NCI-H1694 treated with DMSO at 0.1 percent for 48 hours (cell line): ENCODE results near the gene PTAFR.

Experiments used
- DNase-seq: peaks from one replicate; lab custom pipeline; 2025; lab: John Stamatoyannopoulos, UW

Gene PTAFR

DNA sequence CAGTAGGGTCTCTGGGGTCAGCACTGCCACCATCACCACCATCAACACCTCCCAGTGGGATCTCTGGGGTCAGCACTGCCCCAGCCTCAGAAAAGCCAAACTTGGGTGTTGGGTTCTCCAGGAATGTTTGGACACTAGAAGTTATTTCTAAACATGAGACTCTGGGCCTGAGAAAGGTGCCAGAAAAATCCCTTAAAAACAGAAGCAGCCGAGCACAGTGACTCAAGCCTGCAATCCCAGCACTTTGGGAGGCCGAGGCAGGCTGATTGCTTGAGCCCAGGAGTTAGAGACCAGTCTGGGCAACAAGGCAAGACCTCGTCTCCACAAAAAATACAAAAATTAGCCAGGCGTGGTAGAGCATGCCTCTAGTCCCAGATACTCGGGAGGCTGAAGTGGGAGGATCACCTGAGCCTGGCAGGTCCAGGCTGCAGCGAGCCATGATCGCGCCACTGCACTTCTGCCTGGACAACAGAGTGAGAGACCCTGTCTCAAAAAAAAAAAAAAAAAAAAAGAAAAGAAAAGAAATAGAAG is 470 bp downstream of the PTAFR start:
- no peak for DNase-seq

GRCh38 chr1:28173980-28174297 is 2.6 kb downstream of the PTAFR start:
- no peak for DNase-seq

DNA sequence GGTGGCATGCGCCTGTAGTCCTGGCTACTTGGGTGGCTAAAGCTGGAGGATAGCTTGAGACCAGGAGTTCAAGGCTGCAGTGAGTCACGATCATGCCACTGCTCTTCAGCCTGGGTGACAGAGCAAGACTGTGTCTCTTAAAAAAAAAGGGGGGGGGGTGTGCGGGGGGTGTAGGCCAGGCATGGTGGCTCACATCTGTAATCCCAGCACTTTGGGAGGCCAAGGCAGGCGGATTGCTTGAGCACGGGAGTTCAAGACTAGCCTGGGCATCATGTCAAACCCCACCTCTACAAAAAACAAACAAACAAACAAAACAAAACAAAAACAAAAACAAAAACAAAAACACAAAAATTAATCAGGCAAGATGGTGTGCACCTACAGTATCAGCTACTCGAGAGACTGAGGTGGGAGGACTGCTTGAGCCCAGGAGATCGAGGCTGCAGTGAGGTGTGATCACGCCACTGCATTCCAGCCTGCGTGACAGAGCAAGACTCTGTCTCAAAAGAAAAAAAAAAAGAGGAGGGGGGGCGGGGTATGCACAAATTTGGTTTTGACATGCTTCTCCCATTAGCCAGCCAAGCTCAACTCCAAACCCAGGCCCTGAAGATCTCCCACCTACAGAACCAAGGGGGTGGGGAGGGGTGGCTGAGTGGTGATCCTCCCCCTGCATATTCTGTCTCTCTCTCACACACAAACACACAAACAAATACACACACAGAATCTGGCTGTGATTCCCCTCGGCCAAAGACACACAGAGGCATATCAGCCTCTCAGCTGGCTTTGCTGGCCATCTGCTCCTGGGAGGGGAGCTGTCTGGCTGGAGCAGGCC is 3.1 kb downstream of the PTAFR start:
- DNase-seq, result no peak

GRCh38 chr1:28172713-28173150 is 3.8 kb downstream of the PTAFR start:
- DNase-seq, result no peak

DNA sequence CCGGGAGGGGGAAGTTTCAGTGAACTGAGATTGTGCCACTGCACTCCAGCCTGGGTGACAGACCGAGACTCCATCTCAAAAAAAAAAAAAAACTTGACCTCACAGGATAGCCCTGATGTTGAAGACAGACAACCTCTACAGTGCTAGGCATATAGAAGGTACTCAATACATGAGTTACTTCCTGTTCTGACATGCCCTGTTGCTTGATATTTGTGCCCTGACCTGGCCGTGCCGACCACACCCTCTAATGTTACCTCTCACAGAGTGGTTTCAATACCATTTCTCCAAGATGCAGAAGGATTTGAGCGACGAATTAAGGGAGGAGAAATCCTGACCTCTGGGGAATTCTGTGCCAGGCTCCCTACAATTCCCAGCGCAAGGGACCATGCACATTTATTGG is 5.2 kb downstream of the PTAFR start:
- no peak for DNase-seq

- no peak for DNase-seq
Measured at GRCh38 chr1:28170001-28170596, 6.4 kb downstream of the PTAFR start.

DNA sequence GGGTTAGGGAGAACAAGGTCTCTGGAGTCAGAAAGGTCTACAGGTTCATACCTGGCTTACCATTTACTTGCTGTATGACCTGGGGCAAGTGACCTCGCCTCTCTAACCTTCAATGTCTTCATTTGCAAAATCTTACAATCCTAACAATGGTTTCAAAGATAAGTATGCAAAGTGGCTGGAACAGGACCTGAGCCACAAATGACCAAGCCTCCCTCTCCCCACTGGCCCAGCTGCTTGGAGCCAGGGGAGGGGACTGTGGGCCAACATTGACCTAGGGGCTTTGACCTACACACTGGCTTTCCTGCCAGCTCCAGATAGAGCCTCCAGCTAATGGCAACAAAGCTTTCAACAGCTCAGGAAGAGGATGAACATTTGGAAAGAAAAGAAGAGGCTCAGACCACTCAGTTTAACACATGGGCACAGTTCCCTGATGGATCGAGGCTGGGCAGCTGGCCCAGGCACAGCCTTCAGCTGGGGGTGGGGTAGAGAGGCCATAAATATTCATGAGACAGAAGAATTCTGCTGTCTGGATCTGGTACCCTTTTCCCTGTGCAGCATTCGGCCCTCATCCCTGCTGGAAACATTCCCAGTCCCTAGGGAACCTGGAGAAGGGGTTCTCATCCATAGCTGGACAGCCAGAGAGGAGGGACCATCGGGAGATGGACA is 12.9 kb downstream of the PTAFR start:
- DNase-seq, result no peak

DNA sequence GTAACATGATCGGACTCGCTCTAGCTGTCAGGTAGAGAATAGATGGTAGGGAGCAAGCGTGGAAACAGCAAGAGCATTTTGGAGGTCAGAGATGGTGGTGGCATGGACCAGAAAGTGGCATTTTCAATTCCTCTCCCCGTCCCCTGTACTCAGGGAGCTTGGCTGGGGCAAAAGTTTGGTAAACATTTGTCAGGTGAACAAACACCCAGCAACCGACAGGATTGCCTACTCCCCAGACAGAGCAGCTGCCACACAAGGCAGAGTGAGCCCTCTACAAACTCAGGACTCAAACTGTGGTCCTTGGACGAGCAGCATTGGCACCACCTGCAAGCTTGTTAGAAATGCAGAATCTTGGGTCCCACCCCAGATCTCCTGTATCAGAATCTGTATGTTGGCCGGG is 14.3 kb downstream of the PTAFR start:
- no peak for DNase-seq

- DNase-seq, result no peak
Measured at GRCh38 chr1:28161751-28162150, 14.7 kb downstream of the PTAFR start.

GRCh38 chr1:28160782-28161266 is 15.7 kb downstream of the PTAFR start:
- DNase-seq, result no peak

GRCh38 chr1:28159680-28160079 is 16.8 kb downstream of the PTAFR start:
- DNase-seq, result no peak

- DNase-seq, result no peak
Measured at GRCh38 chr1:28159243-28159642, 17.2 kb downstream of the PTAFR start.

DNA sequence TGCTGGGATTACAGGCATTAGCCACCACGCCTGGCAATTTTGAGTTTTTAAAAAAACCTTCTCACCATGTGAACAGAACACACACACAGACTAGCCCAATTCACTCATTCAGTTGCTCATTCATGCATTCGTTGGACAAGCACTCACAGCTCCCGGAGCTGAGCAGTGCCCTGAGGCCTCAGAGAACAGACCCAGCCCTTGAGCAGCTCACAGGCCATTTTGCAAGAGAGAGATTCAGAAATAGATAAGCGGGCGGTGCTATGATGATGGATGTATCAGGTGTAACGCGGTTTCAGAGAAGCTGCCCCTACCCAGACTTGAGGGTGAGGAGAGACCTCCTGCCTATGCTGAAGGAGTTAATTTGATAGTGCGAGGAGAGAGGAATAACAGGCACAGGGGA is 18.6 kb downstream of the PTAFR start:
- DNase-seq, result no peak

DNA sequence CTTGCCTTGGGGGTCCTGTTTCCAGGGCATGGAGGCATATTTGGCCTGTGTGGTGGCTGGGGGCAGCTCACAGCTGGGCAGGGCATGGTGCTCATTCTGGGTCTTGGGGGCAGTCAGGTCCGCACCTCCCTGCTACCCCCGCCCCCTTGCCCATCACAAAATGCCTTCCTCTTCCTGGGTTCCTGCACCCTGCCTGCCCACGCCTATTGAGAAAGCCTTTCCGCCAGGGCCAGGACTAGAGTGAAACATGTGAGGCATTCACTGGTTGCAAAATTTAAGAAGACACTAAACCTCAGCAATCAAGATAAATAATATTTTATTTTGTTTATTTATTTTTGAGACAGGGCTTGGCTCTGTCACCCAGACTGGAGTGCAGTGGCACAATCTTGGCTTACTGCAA is 19.7 kb downstream of the PTAFR start:
- DNase-seq, result no peak

DNA sequence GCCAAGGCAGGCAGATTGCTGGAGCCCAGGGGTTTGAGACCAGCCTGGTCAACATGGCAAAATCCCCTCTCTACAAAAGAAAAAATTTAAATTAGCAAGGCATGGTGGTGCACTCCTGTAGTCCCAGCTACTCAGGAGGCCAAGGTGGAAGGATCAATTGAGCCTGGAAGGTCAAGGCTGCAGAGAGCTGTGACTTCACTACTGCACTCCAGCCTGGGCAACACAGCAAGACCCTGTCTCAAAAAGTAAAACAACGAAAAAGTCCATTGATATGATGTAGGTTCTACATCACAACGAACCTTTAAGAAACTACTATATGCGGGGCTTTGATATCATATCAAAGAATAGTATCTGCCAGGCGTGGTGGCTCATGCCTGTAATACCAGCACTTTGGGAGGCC is 20.9 kb downstream of the PTAFR start:
- DNase-seq, result no peak

DNA sequence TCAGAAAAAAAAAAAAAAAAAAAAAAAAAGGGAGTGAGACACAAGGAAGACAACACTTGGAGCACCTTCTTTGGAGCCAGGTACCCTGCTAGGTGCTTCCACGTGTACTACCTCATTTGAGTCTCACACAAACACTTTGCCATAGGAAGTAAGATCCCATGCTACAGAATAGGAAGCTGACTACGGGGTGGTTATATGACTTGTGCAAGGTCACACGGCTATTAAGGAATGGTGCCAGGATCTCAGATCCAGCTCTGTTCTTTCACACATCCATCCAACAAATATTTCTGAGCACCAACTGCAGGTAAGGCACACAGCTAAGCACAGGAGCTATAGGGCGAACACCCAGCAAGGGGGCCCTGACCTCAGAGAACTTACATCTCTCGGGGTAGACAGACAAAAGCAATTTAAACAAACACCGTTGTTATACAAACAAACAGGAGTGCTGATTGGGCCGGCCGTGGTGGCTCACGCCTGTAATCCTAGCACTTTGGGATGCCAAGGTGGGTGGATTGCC is 22.4 kb downstream of the PTAFR start:
- DNase-seq, result no peak

DNA sequence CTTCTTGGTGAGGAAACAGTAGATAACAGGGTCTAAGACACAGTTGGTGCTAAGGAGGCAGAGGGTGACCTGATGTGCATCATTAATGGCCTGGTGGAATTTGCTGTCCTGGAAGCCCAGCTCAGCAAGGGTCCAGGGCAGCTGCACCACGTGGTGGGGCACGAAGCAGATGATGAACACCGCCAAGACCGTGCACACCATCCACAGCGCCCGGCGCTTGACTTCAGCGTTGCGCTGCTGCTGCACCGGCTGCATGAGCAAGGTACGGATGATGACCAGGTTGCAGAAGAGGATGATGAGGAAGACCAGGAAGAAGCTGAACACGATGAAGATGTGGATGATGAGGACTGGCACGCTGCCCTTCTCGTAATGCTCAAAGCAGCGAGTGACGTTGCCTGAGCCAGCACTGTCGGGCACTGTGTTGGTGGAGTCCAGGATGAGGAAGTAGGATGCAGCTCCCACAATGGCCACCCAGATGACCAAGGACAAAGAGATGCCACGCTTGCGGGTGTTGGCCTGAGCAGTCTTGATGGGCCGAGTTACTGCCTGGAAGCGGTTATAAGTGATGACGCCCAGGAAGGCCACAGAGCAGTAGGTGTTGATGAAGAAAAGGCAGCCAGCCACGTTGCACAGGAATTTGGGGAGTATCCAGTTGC is 26.2 kb downstream of the PTAFR start:
- DNase-seq, result no peak

DNA sequence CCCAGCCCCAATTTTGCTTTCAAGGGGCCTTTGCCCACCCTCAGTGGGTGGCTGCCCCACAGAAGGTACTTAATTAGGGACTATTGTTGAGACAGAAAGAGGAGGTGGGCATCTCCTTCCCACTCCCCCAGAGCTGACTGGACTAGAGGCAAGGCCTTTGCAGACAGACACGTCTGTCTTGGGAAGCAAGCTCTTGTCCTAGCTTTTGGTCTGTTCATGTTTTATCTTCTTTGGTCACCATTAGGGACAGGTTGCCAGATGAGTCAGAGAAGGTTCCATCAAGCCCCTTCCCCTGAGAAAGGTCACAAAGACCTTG is 27.7 kb downstream of the PTAFR start:
- no peak for DNase-seq

DNA sequence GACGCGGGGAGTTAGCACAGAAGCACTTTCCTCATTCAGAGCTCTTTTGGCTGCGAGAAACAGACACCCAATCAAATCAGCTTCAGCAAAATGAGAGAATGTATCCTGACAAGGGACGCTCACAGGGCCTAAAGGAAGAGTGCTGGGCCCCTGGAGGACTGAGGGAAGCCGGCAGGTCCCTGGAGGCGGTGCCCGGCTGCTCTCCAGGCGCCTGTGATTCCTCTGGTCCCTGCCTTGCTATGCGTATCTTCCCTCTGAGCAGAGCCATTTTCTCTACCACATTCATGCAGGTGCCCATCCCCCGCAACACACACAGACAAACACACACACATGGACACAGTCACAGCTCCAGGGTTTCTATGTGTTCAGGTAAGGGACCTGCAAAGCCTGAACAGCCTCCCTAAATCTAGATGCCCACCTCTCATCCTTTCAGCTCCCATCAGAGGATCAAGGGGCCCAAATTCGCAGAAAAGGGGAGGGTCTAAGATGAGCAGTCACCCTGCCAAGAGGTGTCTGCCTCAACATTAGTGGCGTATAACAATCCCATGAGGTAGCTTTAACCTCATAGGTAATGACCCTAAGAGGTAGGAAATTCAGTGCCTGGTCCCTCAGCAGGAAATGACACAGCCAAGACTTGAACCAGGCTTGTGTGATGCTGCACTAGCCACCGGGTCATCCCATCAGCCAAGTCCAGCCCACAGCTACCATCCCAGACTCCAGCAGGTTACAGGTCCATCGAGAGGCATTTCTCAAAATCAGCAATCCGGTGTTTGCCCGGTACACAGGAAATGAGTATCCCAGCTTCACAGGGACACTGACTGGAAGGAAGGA is 29.0 kb downstream of the PTAFR start:
- DNase-seq, result no peak

DNA sequence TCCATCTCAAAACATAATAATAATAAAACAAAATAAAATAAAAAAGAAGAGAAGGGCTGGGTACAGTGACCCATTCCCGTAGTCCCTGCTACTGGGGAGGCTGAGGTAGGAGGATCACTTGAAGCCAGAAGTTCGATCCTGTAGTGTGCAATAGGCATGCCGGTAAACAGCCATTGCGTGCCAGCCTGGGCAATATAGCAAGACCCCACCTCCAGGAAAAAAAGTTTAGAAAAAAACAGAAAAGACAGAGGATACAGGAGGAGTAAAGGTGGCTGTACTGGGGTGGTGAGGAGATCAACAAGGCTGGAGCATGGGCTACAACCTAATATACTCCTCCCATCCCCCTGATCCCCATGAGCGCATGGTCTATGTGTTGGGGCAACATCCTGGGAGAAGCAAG is 30.8 kb downstream of the PTAFR start:
- no peak for DNase-seq
